HEK293 (cell line): ENCODE measurements around the gene LITAFD.

Experiments
- ZBTB17 ChIP-seq: fragments of 450-650 bp; formaldehyde crosslinking; IDR thresholded peaks from 2 replicates; pipeline ENCODE4 v1.5.1; 2016; ENCODE audit warnings: missing biosample characterization, missing genetic modification characterization
- ZNF19 ChIP-seq: fragments of 450-650 bp; formaldehyde crosslinking; IDR thresholded peaks from 2 replicates; pipeline ENCODE4; 2016; ENCODE audit warnings: missing biosample characterization, missing genetic modification characterization, low read depth
- ZNF274 ChIP-seq, 2 experiments: fragments of 200-500 bp in 1 of 2; fragments of 450-650 bp in 1 of 2; sonication (Bioruptor generic) in 1 of 2; formaldehyde crosslinking in 1 of 2; IDR thresholded peaks; 2 replicates each; pipeline versions ENCODE4 v1.5.1 to v1.6.1; 2014 to 2016; ENCODE audit warnings: borderline replicate concordance in 1 of 2, inconsistent platforms in 1 of 2, low read length in 1 of 2, missing biosample characterization in 1 of 2, missing genetic modification characterization in 1 of 2
- ZNF426 ChIP-seq: fragments of 450-650 bp; formaldehyde crosslinking; IDR thresholded peaks from 2 replicates; pipeline ENCODE4 v1.5.1; 2017; ENCODE audit warnings: missing biosample characterization, missing genetic modification characterization, mild to moderate bottlenecking, inconsistent platforms, moderate library complexity
- ZNF433 ChIP-seq: fragments of 450-650 bp; formaldehyde crosslinking; IDR thresholded peaks from 2 replicates; pipeline ENCODE4 v1.5.1; 2016; ENCODE audit warnings: missing biosample characterization, missing genetic modification characterization, low read depth
- ZNF544 ChIP-seq: fragments of 450-650 bp; formaldehyde crosslinking; IDR thresholded peaks from 2 replicates; pipeline ENCODE4 v1.5.0; 2017; ENCODE audit warnings: missing biosample characterization, missing genetic modification characterization
- ZNF629 ChIP-seq: fragments of 450-650 bp; formaldehyde crosslinking; IDR thresholded peaks from 2 replicates; pipeline ENCODE4 v1.5.1; 2017; ENCODE audit warnings: missing biosample characterization, missing genetic modification characterization
- ZNF701 ChIP-seq: fragments of 450-650 bp; formaldehyde crosslinking; IDR thresholded peaks from 2 replicates; pipeline ENCODE4 v1.5.1; 2016; ENCODE audit warnings: missing biosample characterization, missing genetic modification characterization
- ZNF830 ChIP-seq: fragments of 450-650 bp; IDR thresholded peaks from 2 replicates; pipeline ENCODE4 v1.5.0; 2018; ENCODE audit warnings: missing biosample characterization, missing genetic modification characterization, low read depth, mild to moderate bottlenecking, moderate library complexity
- TF ChIP-seq, protein P1 (sequence below): sonication (generic); formaldehyde crosslinking; IDR thresholded peaks from 2 replicates; pipeline ENCODE4 v1.8.1; 2022; ENCODE audit warnings: mild to moderate bottlenecking, moderate library complexity, missing genetic modification reagents
- TF ChIP-seq, protein P2 (sequence below): fragments of 450-650 bp; formaldehyde crosslinking; IDR thresholded peaks from 2 replicates; pipeline ENCODE4 v1.5.1; 2016; ENCODE audit warnings: missing biosample characterization, missing genetic modification characterization

DNA sequence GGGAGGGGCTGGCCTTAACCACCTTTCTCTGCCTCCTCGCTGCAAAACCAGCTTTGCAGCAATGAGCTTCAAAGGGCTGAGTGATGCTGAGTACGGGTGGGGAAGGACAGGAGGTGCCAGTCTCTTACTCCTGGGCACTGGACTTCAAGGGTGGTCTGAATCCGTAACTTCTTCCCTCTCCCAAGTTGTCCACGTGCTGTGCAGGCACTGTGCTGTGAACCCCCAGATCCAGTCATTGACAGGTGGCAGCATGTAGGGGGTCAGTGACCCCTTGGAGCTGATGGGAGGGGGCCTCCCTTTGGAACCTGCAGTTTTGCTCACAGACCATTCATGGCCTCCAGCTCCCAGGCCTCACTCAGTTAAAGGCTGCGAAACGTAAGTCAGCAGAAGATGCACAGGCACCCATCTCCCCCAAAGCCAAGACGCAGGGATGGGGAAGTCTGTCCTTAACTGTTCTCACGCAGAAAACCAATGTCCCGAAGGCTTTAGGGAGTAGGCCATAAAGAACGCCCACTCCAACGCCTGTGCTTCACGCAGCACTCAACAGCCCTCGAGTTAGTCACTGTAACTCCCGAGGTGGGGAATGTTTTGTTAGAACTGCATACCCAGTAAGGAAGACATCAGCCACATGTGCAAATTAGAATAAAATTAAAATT lies 7.9 kb downstream of the LITAFD start:
- no peak for TF ChIP-seq ZNF274 (IDR thresholded peaks at IDR 0.05; ENCODE audit: low read length)
- no peak for TF ChIP-seq ZNF274 (tag by site-specific recombination; IDR thresholded peaks at IDR 0.05; ENCODE audit: borderline replicate concordance)
- TF ChIP-seq ZNF701 (tag by site-specific recombination) = no peak
- TF ChIP-seq ZBTB17 (tag by site-specific recombination) = no peak
- TF ChIP-seq ZNF629 = no peak
- TF ChIP-seq, protein P1, sequence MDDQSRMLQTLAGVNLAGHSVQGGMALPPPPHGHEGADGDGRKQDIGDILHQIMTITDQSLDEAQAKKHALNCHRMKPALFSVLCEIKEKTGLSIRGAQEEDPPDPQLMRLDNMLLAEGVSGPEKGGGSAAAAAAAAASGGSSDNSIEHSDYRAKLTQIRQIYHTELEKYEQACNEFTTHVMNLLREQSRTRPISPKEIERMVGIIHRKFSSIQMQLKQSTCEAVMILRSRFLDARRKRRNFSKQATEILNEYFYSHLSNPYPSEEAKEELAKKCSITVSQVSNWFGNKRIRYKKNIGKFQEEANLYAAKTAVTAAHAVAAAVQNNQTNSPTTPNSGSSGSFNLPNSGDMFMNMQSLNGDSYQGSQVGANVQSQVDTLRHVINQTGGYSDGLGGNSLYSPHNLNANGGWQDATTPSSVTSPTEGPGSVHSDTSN (CRISPR knock-in tag) = no peak
- no peak for TF ChIP-seq ZNF426 (tag by site-specific recombination)
- no peak for TF ChIP-seq ZNF544 (tag by site-specific recombination)
- TF ChIP-seq ZNF830 (tag by site-specific recombination) = no peak
- TF ChIP-seq, protein P2, sequence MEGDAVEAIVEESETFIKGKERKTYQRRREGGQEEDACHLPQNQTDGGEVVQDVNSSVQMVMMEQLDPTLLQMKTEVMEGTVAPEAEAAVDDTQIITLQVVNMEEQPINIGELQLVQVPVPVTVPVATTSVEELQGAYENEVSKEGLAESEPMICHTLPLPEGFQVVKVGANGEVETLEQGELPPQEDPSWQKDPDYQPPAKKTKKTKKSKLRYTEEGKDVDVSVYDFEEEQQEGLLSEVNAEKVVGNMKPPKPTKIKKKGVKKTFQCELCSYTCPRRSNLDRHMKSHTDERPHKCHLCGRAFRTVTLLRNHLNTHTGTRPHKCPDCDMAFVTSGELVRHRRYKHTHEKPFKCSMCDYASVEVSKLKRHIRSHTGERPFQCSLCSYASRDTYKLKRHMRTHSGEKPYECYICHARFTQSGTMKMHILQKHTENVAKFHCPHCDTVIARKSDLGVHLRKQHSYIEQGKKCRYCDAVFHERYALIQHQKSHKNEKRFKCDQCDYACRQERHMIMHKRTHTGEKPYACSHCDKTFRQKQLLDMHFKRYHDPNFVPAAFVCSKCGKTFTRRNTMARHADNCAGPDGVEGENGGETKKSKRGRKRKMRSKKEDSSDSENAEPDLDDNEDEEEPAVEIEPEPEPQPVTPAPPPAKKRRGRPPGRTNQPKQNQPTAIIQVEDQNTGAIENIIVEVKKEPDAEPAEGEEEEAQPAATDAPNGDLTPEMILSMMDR = no peak
- TF ChIP-seq ZNF433 (tag by site-specific recombination) = no peak
- no peak for TF ChIP-seq ZNF19 (tag by site-specific recombination)
